K562 (cell line): ENCODE measurements around the gene ATOH8. TPM values are rescaled to one million over a fixed set of nuclear protein-coding genes. Genes with fewer than 3 reads are reported as not detected.

Experiments
- DACH1 ChIP-seq: fragments of 450-650 bp; IDR thresholded peaks from 2 replicates; pipeline ENCODE4 v1.6.1; 2018; ENCODE audit not compliant: partially characterized antibody
- FOXM1 ChIP-seq, 2 experiments: fragments of 450-650 bp in 1 of 2; sonication (generic) in 1 of 2; formaldehyde crosslinking in 1 of 2; IDR thresholded peaks; 2 replicates each; pipeline versions ENCODE4 v1.6.1 to v1.9.0; 2017 to 2022; ENCODE audit warnings: low read depth in 2 of 2, mild to moderate bottlenecking in 2 of 2, missing genetic modification reagents in 1 of 2, moderate library complexity in 1 of 2
- KAT2B ChIP-seq: IDR thresholded peaks from one replicate; pipeline ENCODE4 v1.6.1; 2012; ENCODE audit warnings: low read depth, mild to moderate bottlenecking, control low read depth, inconsistent platforms, low read length, moderate library complexity
- NFIC ChIP-seq: fragments of 450-650 bp; IDR thresholded peaks from 2 replicates; pipeline ENCODE4 v1.6.1; 2017; ENCODE audit warnings: mild to moderate bottlenecking, inconsistent platforms
- RAD21 ChIP-seq, 2 experiments: fragments of 250-450 bp in 1 of 2; fragments of 450-650 bp in 1 of 2; sonication (Bioruptor Pico) in 1 of 2; formaldehyde crosslinking in 1 of 2; IDR thresholded peaks in 1 of 2; conservative IDR thresholded peaks in 1 of 2; 2 replicates each; pipeline versions ENCODE4 v1.4.0 to v1.8.0; 2020 to 2022; ENCODE audit warnings: mild to moderate bottlenecking in 2 of 2, moderate library complexity in 1 of 2
- RB1 ChIP-seq: fragments of 450-650 bp; IDR thresholded peaks from 2 replicates; pipeline ENCODE4 v1.6.1; 2017; ENCODE audit warnings: low read depth, mild to moderate bottlenecking
- SIX5 ChIP-seq, 2 experiments: IDR thresholded peaks; 2 replicates each; pipeline ENCODE4 v1.6.1; 2011; ENCODE audit warnings: low read length in 2 of 2, borderline replicate concordance in 1 of 2, low read depth in 1 of 2, mild to moderate bottlenecking in 1 of 2, moderate library complexity in 1 of 2; ENCODE audit not compliant: insufficient read depth in 1 of 2
- SREBF1 ChIP-seq: fragments of 150-350 bp; IDR thresholded peaks from 2 replicates; pipeline ENCODE4 v1.6.1; 2014; ENCODE audit warnings: antibody characterized with exemption, low read depth, low read length, borderline replicate concordance
- polyA plus RNA-seq, 8 experiments: library from polyadenylated mRNA; depleted of rRNA in 4 of 8; stranded (reverse) in 5 of 8; unstranded in 3 of 8; fragments of >200 nt; fragmentation: Nextera tagmentation in 2 of 8; fragmentation: Illumina TruSeq in 1 of 8; extraction: Ambion mirVana in 2 of 8; extraction: Trizol in 1 of 8; gene quantifications; 2 replicates each; pipeline versions ENCODE4 v1.2.1 to v1.2.3, GENCODE V29; 2011 to 2014; ENCODE audit warnings: inconsistent platforms in 1 of 8, missing spikeins in 1 of 8
- total RNA-seq, 7 experiments: library from RNA; depleted of rRNA in 6 of 7; stranded (reverse); fragments of >200 nt in 6 of 7; fragmentation: Illumina TruSeq in 2 of 7; extraction: Trizol in 2 of 7; gene quantifications; 2 replicates each; pipeline versions ENCODE4 v1.2.1 to v1.2.3, GENCODE V29; 2011 to 2021; ENCODE audit warnings: low replicate concordance in 1 of 7
- TF ChIP-seq, protein P1 (sequence below): sonication (generic); formaldehyde crosslinking; IDR thresholded peaks from 2 replicates; pipeline ENCODE4 v1.5.0; 2020; ENCODE audit warnings: missing genetic modification reagents
- TF ChIP-seq, protein P2 (sequence below): fragments of 450-650 bp; IDR thresholded peaks from 2 replicates; pipeline ENCODE4 v1.6.1; 2017; ENCODE audit warnings: antibody characterized with exemption
- TF ChIP-seq, protein P3 (sequence below): fragments of 150-350 bp; IDR thresholded peaks from 2 replicates; pipeline ENCODE4 v1.6.1; 2014; ENCODE audit warnings: low read depth, mild to moderate bottlenecking, low read length, borderline replicate concordance
- TF ChIP-seq, protein P4 (sequence below): sonication (generic); formaldehyde crosslinking; IDR thresholded peaks from 2 replicates; pipeline ENCODE4 v1.8.1; 2023; ENCODE audit warnings: mild to moderate bottlenecking, missing genetic modification reagents

ATOH8 gene
- total and polyA plus RNA-seq, 9 of the 15 experiments (the other 6 are each of a cell fraction or from before 2014, with no cell fraction given) = not detected

DNA sequence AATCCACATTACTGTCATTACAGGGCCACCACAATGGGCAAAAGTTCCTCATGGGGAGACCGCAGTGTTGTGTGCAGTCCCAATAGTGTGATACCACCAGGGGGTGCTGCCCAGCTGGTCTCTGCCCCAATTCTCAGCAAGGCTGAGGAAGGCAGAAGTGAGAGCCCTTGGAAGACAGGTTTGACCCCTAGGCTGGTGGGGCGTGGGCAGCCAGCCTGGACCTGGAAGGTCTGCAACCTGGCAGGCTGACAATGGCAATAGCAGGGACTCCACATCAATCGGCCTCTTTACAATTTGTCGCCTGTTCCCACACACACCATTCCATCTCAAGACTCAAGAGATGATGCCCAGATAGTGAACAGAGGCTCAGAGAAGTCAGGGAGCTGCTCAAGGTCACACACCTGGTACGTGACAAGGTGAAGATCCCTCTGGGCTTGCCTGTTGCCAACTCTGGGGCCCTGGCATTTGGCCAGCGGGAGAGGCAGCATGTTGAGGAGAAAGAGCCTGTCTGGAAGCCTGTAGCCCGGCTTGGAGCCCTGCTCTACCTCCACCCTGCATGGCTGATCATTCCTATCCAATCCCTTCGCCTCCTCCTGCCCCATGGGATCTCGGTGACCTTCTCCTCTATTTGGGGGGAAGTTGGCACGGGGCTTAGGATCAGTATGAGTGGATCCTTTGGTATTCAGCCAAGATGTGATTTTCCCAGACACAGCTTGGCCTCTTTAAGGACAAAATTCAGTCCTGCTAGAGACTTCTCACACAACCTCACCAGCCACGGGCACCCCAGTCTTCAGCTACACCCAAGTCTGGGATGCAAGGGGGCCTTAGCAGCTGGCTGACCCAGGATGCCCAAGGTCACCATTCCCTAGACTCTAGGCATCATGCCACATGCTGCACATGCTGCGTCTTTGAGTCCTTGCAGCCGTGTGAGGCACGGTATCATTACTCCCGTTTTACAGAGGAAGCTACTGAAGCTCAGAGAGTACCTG lies 2.9 kb upstream of the ATOH8 start (continued):
- TF ChIP-seq, protein P1, sequence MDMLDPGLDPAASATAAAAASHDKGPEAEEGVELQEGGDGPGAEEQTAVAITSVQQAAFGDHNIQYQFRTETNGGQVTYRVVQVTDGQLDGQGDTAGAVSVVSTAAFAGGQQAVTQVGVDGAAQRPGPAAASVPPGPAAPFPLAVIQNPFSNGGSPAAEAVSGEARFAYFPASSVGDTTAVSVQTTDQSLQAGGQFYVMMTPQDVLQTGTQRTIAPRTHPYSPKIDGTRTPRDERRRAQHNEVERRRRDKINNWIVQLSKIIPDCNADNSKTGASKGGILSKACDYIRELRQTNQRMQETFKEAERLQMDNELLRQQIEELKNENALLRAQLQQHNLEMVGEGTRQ (CRISPR knock-in tag) = no peak
- TF ChIP-seq DACH1 (no peak), NFIC (peak; percentile 16; the same call in 1 of the 2 replicates), KAT2B (no peak), SREBF1 (no peak), SIX5 (IDR thresholded peaks at IDR 0.05; ENCODE audit: borderline replicate concordance in 1 of 2, insufficient read depth in 1 of 2, low read depth in 1 of 2, low read length in 2 of 2) (no peak), FOXM1 (IDR thresholded peaks at IDR 0.05; ENCODE audit: low read depth) (no peak), FOXM1 (CRISPR knock-in tag; IDR thresholded peaks at IDR 0.05; ENCODE audit: low read depth) (no peak), RAD21 (CRISPR knock-in tag; conservative IDR thresholded peaks at IDR 0.05 in 1 of 2, IDR thresholded peaks at IDR 0.05 in 1 of 2) (peak; percentile 56 to 84), RB1 (0 out of 2 replicates have a peak, but pooled peaks have one; percentile 34)
- TF ChIP-seq, protein P2, sequence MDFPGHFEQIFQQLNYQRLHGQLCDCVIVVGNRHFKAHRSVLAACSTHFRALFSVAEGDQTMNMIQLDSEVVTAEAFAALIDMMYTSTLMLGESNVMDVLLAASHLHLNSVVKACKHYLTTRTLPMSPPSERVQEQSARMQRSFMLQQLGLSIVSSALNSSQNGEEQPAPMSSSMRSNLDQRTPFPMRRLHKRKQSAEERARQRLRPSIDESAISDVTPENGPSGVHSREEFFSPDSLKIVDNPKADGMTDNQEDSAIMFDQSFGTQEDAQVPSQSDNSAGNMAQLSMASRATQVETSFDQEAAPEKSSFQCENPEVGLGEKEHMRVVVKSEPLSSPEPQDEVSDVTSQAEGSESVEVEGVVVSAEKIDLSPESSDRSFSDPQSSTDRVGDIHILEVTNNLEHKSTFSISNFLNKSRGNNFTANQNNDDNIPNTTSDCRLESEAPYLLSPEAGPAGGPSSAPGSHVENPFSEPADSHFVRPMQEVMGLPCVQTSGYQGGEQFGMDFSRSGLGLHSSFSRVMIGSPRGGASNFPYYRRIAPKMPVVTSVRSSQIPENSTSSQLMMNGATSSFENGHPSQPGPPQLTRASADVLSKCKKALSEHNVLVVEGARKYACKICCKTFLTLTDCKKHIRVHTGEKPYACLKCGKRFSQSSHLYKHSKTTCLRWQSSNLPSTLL = no peak
- TF ChIP-seq, protein P3, sequence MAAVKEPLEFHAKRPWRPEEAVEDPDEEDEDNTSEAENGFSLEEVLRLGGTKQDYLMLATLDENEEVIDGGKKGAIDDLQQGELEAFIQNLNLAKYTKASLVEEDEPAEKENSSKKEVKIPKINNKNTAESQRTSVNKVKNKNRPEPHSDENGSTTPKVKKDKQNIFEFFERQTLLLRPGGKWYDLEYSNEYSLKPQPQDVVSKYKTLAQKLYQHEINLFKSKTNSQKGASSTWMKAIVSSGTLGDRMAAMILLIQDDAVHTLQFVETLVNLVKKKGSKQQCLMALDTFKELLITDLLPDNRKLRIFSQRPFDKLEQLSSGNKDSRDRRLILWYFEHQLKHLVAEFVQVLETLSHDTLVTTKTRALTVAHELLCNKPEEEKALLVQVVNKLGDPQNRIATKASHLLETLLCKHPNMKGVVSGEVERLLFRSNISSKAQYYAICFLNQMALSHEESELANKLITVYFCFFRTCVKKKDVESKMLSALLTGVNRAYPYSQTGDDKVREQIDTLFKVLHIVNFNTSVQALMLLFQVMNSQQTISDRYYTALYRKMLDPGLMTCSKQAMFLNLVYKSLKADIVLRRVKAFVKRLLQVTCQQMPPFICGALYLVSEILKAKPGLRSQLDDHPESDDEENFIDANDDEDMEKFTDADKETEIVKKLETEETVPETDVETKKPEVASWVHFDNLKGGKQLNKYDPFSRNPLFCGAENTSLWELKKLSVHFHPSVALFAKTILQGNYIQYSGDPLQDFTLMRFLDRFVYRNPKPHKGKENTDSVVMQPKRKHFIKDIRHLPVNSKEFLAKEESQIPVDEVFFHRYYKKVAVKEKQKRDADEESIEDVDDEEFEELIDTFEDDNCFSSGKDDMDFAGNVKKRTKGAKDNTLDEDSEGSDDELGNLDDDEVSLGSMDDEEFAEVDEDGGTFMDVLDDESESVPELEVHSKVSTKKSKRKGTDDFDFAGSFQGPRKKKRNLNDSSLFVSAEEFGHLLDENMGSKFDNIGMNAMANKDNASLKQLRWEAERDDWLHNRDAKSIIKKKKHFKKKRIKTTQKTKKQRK = no peak
- TF ChIP-seq, protein P4, sequence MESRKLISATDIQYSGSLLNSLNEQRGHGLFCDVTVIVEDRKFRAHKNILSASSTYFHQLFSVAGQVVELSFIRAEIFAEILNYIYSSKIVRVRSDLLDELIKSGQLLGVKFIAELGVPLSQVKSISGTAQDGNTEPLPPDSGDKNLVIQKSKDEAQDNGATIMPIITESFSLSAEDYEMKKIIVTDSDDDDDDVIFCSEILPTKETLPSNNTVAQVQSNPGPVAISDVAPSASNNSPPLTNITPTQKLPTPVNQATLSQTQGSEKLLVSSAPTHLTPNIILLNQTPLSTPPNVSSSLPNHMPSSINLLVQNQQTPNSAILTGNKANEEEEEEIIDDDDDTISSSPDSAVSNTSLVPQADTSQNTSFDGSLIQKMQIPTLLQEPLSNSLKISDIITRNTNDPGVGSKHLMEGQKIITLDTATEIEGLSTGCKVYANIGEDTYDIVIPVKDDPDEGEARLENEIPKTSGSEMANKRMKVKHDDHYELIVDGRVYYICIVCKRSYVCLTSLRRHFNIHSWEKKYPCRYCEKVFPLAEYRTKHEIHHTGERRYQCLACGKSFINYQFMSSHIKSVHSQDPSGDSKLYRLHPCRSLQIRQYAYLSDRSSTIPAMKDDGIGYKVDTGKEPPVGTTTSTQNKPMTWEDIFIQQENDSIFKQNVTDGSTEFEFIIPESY (CRISPR knock-in tag) = no peak
